Esophagus muscularis mucosa (tissue), 4 donors: ENCODE results near the gene PPM1K. TPM values are rescaled to one million over a fixed set of nuclear protein-coding genes. Genes with fewer than 3 reads are reported as not detected.
A peak's percentile ranks its signal among the peaks of the same experiment; 100 is the strongest.

ENCODE experiments used
- DNase-seq: peaks from one replicate; pipeline ENCODE4 v3.0.0-alpha.2; 2017; ENCODE audit errors: extremely low spot score
- H3K27ac ChIP-seq, 4 donors: fragments of 200-600 bp; sonication (generic); replicated peaks in 1 of 4; 1 replicate in 3 of 4; 2 replicates in 1 of 4; pipeline ENCODE4 v1.5.1; 2016 to 2019; ENCODE audit warnings: mild to moderate bottlenecking in 1 of 4
- H3K27me3 ChIP-seq, 4 donors: fragments of 200-600 bp; sonication (generic); one replicate each; pipeline versions ENCODE4 v1.5.1 to v1.6.0; 2016 to 2019
- H3K36me3 ChIP-seq, 4 donors: fragments of 200-600 bp; sonication (generic); one replicate each; pipeline ENCODE4 v1.5.1; 2016 to 2019
- H3K4me1 ChIP-seq, 4 donors: fragments of 200-600 bp; sonication (generic); one replicate each; pipeline ENCODE4 v1.5.1; 2016 to 2019
- H3K4me3 ChIP-seq, 4 donors: fragments of 200-600 bp; sonication (generic); 1 replicate in 2 of 4; 2 replicates in 2 of 4; pipeline ENCODE4 v1.5.1; 2016 to 2019; ENCODE audit warnings: mild to moderate bottlenecking in 4 of 4, moderate library complexity in 1 of 4
- H3K9me3 ChIP-seq, 4 donors: fragments of 200-600 bp; sonication (generic); 1 replicate in 3 of 4; 2 replicates in 1 of 4; pipeline ENCODE4 v1.5.1; 2016 to 2019
- EP300 ChIP-seq: sonication (generic); formaldehyde crosslinking; IDR thresholded peaks from one replicate; pipeline ENCODE4 v1.6.1; 2017; ENCODE audit warnings: antibody characterized with exemption
- POLR2A ChIP-seq: fragments of 450-650 bp; IDR thresholded peaks from one replicate; pipeline ENCODE4 v1.6.1; 2017; ENCODE audit warnings: antibody characterized with exemption, moderate library complexity, mild to moderate bottlenecking, low read depth
- POLR2AphosphoS5 ChIP-seq, 2 donors: sonication (generic); formaldehyde crosslinking; IDR thresholded peaks; one replicate each; pipeline ENCODE4 v1.6.1; 2017; ENCODE audit warnings: antibody characterized with exemption in 2 of 2
- WGBS: methylation state at CpG from one replicate; pipeline ENCODE4 v1.1.5; 2018; 5-methylcytosine and 5-hydroxymethylcytosine counted together
- intact Hi-C: fragments of 100-400 bp; cut with DNase I; formaldehyde crosslinking; loops from one replicate; pipeline ENCODE4 v1.15.1; 2023
- total RNA-seq, 4 donors: library from RNA; depleted of rRNA; stranded (reverse); fragments of >200 nt; gene quantifications; one replicate each; pipeline versions ENCODE4 v1.1.0 to v1.2.1, GENCODE V29; 2016
- TF ChIP-seq, protein P1 (sequence below), 3 experiments: fragments of 200-600 bp in 2 of 3; fragments of 450-650 bp in 1 of 3; sonication (generic) in 2 of 3; IDR thresholded peaks; one replicate each; pipeline ENCODE4 v1.5.1; 2017 to 2019; ENCODE audit warnings: antibody characterized with exemption in 3 of 3, mild to moderate bottlenecking in 2 of 3, moderate library complexity in 1 of 3

The PPM1K gene
- total RNA-seq, 4 donors from 2014 or later, result 35.7 to 54.2 (median 38.3) TPM

DNA sequence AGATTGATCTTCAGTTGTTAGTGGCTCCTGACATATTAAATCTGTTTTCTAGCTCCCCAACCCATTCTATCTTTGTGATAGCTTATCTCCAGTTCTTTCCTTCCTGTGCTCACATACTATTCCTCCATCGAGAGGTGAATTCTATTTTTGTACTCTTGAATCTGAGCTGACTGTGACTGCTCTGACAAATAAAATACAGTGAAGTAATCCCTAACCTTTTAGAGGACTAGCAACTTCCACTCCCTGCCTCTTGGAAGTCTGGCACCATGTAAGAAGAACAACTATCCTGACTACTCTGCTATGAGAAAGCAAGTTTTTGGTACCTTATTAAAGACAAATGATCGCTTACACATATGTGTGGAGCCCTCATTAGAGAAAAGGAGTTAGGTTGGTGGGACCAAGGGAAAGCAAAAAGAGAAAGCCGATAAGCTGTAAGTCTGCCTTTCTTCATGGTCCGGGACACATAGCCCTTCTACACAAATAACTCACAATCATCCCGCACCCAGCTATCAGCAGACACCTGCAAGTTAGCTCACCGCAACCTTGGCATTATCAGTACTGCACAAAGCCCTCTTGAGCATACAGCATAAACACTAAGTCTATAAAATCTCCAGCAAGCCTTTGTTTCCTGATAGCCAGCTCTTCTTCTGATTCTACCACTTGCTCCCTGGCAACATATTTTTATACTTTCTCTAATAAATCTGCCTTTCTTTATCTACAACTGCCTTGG is 13.5 kb upstream of the PPM1K start:
- no peak overlapping the region for H3K4me3 ChIP-seq

DNA sequence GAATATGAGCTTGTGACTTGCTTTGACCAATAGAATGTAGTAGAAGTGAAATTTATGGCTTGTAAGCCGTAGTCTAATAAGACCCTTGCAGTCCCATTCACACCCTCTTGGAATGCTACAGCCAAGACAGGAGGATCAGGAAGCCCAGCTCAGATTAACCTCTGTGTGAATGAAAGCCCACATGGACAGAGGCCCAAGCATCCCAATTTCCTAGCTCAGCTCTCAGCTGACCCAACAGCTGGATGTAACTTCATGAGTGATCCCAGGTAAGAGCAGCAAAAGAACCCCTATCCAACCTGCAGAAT is 12.8 kb upstream of the PPM1K start:
- H3K9me3 ChIP-seq, result no peaks in the 10 kb centered on the region
- H3K4me1 ChIP-seq, result peaks cover 0 to 6% (median 0%) of the 10 kb centered on the region in 4 donors
- H3K36me3 ChIP-seq, result no peaks in the 10 kb centered on the region
- TF ChIP-seq, protein P1, sequence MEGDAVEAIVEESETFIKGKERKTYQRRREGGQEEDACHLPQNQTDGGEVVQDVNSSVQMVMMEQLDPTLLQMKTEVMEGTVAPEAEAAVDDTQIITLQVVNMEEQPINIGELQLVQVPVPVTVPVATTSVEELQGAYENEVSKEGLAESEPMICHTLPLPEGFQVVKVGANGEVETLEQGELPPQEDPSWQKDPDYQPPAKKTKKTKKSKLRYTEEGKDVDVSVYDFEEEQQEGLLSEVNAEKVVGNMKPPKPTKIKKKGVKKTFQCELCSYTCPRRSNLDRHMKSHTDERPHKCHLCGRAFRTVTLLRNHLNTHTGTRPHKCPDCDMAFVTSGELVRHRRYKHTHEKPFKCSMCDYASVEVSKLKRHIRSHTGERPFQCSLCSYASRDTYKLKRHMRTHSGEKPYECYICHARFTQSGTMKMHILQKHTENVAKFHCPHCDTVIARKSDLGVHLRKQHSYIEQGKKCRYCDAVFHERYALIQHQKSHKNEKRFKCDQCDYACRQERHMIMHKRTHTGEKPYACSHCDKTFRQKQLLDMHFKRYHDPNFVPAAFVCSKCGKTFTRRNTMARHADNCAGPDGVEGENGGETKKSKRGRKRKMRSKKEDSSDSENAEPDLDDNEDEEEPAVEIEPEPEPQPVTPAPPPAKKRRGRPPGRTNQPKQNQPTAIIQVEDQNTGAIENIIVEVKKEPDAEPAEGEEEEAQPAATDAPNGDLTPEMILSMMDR (IDR thresholded peaks at IDR 0.05), result no peak
- TF ChIP-seq POLR2AphosphoS5 (IDR thresholded peaks at IDR 0.05), result no peak
- TF ChIP-seq EP300, result no peak
- TF ChIP-seq POLR2A, result no peak
- H3K27ac ChIP-seq, result no peak overlapping the region
- no peaks in the 10 kb centered on the region for H3K27me3 ChIP-seq
- WGBS, result 83% methylated on average over 1 of the region's 1 CpG
- peak; percentile 47 for DNase-seq
- intact Hi-C loops, result no loop called here
- no peak overlapping the region for H3K4me3 ChIP-seq

More for the DNA sequence above, 13.5 kb upstream of the PPM1K start:
- TF ChIP-seq POLR2A, result no peak
- TF ChIP-seq, protein P1 (IDR thresholded peaks at IDR 0.05), result no peak
- no peak for TF ChIP-seq EP300
- TF ChIP-seq POLR2AphosphoS5 (IDR thresholded peaks at IDR 0.05), result no peak
- Histone ChIP-seq H3K27me3 (no peaks in the 10 kb centered on the region), H3K4me1 (peaks cover 0 to 6% (median 0%) of the 10 kb centered on the region in 4 donors), H3K9me3 (no peaks in the 10 kb centered on the region), H3K36me3 (no peaks in the 10 kb centered on the region), H3K27ac (no peak overlapping the region)
- intact Hi-C loops, result no loop called here
- WGBS, result 83% methylated on average over 6 of the region's 6 CpGs
- DNase-seq, result peak; percentile 26

DNA sequence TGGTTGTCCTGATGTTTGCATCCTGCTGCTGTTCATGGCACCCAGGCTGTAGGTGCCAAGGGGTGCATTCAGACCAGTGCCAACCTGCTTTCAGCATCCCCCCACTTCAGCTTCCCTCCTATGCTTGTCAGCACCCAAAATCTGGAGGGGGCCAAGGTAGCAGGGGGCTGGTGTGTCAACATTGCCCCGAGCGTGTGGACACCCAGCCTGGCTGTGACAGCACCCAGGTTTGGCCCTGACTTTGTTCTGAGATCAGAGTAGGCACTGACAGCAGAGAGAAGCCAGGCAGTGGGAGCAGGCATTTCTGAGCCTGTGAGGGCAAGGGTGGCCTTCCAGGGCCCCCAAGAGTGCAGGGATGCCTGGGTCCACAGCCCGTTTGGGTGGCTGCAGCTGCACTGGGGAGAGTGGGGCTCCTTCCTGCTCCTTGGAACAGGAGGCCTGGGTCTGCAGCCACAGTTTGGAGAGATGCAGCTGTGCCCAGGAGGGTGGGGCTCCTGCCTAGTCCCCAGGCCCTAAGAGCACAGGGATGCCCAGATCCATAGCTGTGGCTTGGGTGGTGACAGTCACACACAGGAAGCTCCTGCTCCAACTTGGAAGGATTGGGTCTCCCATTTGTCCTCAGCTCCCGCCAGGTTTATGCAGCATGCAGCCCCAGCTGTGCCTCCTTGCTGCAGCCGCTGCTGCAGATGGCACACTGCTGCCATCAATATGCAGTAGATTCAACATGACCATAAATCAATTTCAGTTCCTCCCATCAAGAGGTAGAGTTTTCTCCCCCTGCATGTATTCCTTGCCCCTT is 12.3 kb upstream of the PPM1K start:
- TF ChIP-seq POLR2A, result no peak
- TF ChIP-seq POLR2AphosphoS5 (IDR thresholded peaks at IDR 0.05), result no peak
- TF ChIP-seq, protein P1 (IDR thresholded peaks at IDR 0.05), result no peak
- no peak for TF ChIP-seq EP300
- Histone ChIP-seq H3K27ac (no peak overlapping the region), H3K27me3 (no peaks in the 10 kb centered on the region), H3K4me3 (no peak overlapping the region), H3K4me1 (peaks cover 2 to 6% (median 3%) of the 10 kb centered on the region in 4 donors), H3K36me3 (no peaks in the 10 kb centered on the region), H3K9me3 (no peaks in the 10 kb centered on the region)
- DNase-seq, result peak; percentile 62
- WGBS, result 98% methylated on average over 5 of the region's 5 CpGs
- intact Hi-C loops, result no loop called here

- Histone ChIP-seq H3K27me3 (no peaks in the 10 kb centered on the region), H3K36me3 (no peaks in the 10 kb centered on the region), H3K9me3 (no peaks in the 10 kb centered on the region), H3K27ac (no peak overlapping the region), H3K4me1 (peaks cover 7 to 13% (median 11%) of the 10 kb centered on the region in 4 donors), H3K4me3 (no peak overlapping the region)
- intact Hi-C loops, result no loop called here
- no peak for TF ChIP-seq POLR2A
- no peak for TF ChIP-seq POLR2AphosphoS5 (IDR thresholded peaks at IDR 0.05)
- TF ChIP-seq, protein P1 (IDR thresholded peaks at IDR 0.05), result no peak
- no peak for TF ChIP-seq EP300
- 89% methylated on average over 1 of the region's 6 CpGs for WGBS
- peak; percentile 45 for DNase-seq
Measured at GRCh38 chr4:88295656-88296055, 11.3 kb upstream of the PPM1K start.
